Vagina (tissue), 2 donors: Measurements from ENCODE around the gene MAST4.

Experiments used
- CTCF ChIP-seq, 3 experiments: fragments of 450-650 bp in 2 of 3; fragments of 200-600 bp in 1 of 3; sonication (generic) in 1 of 3; IDR thresholded peaks; one replicate each; pipeline ENCODE4 v1.5.1; 2017 to 2019; ENCODE audit warnings: antibody characterized with exemption in 3 of 3, mild to moderate bottlenecking in 2 of 3, moderate library complexity in 2 of 3
- POLR2A ChIP-seq, 2 donors: fragments of 450-650 bp; IDR thresholded peaks; one replicate each; pipeline ENCODE4 v1.6.1; 2017; ENCODE audit warnings: antibody characterized with exemption in 2 of 2, mild to moderate bottlenecking in 2 of 2, moderate library complexity in 2 of 2
- POLR2AphosphoS5 ChIP-seq, 2 donors: sonication (generic); formaldehyde crosslinking; IDR thresholded peaks; one replicate each; pipeline ENCODE4 v1.9.0; 2017; ENCODE audit warnings: antibody characterized with exemption in 2 of 2, mild to moderate bottlenecking in 2 of 2, low read depth in 1 of 2; ENCODE audit not compliant: insufficient read depth in 1 of 2

- TF ChIP-seq POLR2A (IDR thresholded peaks at IDR 0.05) (no peak), CTCF (IDR thresholded peaks at IDR 0.05) (peak; percentile 48 to 76 (median 57)), POLR2AphosphoS5 (IDR thresholded peaks at IDR 0.05; ENCODE audit: insufficient read depth in 1 of 2, low read depth in 1 of 2) (no peak)
These were observed 392.0 kb downstream of the MAST4 start for GRCh38 chr5:66987949-66988838.
